CMK (cell line): ENCODE results near the gene CD44.

ENCODE experiments used
- DNase-seq: peaks from one replicate; pipeline ENCODE4 v3.0.0-alpha.2; 2010; ENCODE audit warnings: low read depth

CD44 gene

GRCh38 chr11:35158701-35159510 lies 19.9 kb downstream of the CD44 start:
- DNase-seq: no peak

- no peak for DNase-seq
Measured at GRCh38 chr11:35160246-35160824, 21.4 kb downstream of the CD44 start.

- no peak for DNase-seq
Measured at GRCh38 chr11:35160902-35161597, 22.1 kb downstream of the CD44 start.

DNA sequence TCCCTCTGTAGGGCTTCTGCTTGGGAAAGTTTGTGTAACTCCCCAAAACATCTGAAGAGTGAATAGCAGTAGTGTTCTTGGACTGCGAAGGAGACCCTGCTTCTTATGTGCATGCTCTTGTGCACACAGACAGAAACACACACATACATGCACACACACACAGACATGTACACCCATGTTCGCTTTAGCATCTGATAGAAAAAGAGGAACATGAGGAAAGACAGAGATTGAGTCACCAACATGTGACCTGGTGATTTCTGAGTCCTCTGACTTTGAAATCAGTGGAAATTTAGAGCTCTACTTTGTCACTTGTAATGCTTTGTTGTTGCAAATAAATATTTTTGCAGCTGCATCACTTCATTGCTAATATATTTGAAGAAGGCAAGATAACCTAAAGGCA lies 23.8 kb downstream of the CD44 start:
- DNase-seq: no peak

GRCh38 chr11:35163209-35163608 lies 24.2 kb downstream of the CD44 start:
- DNase-seq: no peak

- DNase-seq: no peak
Measured at GRCh38 chr11:35163702-35164496, 24.9 kb downstream of the CD44 start.

GRCh38 chr11:35165030-35165422 lies 26.1 kb downstream of the CD44 start:
- no peak for DNase-seq

DNA sequence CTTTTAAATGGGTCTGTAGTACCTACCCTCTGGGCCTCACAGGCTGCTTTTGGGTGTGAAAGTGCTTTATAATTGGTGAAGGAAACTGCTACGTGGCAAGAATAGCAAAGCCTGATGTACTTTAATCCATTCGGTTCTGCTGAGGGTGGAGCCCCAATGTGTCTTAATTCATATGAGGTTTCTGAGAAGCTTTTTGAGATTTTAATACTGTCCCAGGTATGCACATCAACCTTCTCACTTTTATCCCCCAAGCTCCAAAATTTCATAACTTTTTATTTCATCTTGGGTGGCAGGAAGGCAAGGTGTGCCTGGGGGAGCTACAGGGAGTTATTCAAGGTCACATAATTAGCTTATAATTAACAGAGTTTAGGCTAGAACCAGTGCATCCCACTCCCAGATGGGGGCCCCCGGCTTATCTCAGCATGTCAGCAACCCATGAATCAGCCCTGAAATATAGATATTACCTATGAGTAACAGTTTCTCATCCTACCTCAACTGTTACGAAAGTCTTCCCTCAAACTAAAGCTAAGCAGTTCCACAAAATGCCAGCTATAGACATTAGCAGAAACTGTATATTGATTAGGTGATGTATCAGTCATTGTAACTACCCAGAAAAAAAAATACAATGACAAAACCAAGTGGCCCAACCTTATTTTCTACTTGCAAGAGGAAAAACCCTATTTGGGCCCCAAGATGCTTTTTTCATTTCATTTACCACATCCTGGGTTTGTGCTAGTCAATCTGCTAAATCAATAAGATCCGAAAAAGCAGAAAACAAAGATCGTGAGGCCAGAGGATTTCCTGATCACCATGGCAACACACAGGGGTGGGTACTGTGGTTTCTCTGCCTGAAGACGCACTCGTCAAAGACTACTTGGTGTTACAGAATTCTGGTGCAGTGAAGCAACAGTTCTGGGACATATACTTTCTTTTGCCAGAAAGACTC lies 26.7 kb downstream of the CD44 start:
- peak; percentile 42 for DNase-seq

GRCh38 chr11:35166369-35167360 lies 27.7 kb downstream of the CD44 start:
- no peak for DNase-seq

GRCh38 chr11:35167426-35167954 lies 28.5 kb downstream of the CD44 start:
- DNase-seq: no peak

DNA sequence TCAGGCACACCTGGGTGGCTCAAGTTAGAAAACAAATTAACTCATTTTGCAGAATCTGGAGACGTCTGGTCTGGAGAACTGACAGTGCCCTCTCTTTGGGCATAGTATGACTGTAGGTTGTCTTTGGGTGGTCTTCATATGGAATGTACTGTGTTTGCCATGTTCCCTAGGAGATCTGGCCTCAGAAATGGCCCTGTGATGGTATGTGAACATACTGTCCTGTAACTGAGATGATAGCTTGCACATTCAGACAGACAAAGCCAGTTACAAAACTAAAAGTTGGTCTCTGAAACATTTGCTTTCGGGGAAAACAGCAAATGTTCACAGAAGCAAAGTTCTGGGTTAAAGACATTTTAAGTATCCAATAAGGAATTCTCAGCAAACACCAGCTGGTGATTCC lies 29.7 kb downstream of the CD44 start:
- no peak for DNase-seq

DNA sequence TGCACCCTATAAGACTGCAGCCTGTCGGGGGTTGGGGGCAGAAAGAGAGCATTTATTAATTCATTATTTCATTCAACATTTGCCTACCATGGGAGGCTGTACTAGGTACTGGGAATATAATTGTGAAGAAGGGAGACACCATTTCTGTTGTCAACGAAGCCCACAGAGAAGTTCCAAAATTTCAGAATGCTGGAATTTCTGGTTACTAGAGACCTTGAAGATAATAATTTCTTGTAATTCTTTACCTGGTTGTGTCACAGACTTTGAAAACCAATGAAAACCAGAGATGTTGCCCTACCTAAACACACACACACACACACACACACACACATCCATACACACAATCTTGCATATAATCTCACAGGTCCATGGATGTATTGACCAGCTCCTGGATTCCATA lies 30.1 kb downstream of the CD44 start:
- DNase-seq: no peak

GRCh38 chr11:35169754-35170153 lies 30.8 kb downstream of the CD44 start:
- DNase-seq: no peak

DNA sequence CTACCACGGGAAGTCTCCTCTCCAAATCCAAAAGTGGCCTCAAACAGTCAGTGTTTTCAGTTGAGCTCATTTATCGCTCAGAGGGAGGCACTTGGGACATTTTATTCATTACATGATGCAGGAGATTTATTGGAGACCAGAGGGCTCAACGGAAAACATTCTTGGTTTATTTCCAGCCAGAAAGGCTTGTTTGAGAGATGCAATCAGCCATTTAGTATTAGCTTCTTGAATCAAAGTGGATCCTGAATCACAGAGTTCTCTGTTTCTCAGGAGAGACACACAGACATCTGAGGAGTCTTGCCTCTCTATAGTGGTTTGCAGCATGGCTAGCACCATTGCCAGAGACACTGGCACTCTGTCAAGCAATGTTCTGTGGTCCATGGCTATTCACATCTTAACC lies 31.5 kb downstream of the CD44 start:
- DNase-seq: no peak

GRCh38 chr11:35171226-35171625 lies 32.3 kb downstream of the CD44 start:
- DNase-seq: no peak

DNA sequence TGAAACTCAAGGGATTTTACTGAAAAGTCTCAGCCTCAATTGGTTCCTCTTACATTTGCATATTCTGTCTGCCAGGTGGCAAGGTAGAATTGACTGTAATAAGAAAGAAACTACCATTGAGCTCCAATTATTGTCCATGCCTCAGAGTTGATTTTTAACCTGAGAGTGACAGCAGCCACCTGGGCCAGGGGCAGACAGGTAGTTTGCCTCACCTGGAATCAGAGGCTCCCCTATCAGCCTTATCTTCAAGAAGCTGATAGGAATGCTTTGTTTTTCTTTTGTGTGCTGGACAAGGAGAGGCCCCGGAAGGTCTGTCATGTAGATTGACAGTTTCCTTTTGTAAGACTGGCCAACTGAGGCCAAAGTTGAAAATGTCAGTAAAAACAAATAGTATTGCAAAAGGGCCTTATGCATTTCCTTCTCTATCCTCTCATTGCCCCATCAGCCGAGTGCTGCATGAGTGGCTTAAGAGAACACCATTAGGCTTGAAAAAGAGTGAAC lies 34.1 kb downstream of the CD44 start:
- no peak for DNase-seq

- no peak for DNase-seq
Measured at GRCh38 chr11:35173616-35174566, 34.9 kb downstream of the CD44 start.

DNA sequence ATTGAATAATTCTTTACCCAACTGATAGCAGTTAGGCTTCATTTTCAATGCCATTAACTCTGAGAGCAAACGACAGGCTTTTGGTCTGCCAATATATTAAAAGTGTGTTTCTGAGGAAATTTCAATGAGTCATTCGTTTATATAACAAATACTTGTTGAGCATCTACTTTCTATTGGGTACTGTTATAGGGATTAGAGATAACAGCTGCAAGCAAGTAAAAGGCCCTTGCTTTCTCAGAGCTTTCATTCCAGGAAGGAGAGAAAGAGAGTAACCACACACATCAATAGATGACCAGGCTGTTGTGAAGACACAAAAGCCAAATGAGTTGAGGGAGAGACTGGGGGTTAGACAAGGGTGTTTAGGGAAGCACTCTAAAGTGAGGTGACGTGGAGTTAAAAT lies 35.7 kb downstream of the CD44 start:
- DNase-seq: no peak
